K562 (cell line): ENCODE data around the gene CARD8. TPM values are rescaled to one million over a fixed set of nuclear protein-coding genes. Genes with fewer than 3 reads are reported as not detected.

ENCODE experiments used
- ETV5 ChIP-seq: sonication (generic); formaldehyde crosslinking; IDR thresholded peaks from 2 replicates; pipeline ENCODE4 v1.4.0; 2020; ENCODE audit warnings: low read depth, mild to moderate bottlenecking, missing genetic modification reagents
- SMARCE1 ChIP-seq: fragments of 450-650 bp; IDR thresholded peaks from 2 replicates; pipeline ENCODE4 v1.7.1; 2016; ENCODE audit warnings: mild to moderate bottlenecking
- ZNF696 ChIP-seq: fragments of 250-450 bp; sonication (Bioruptor Pico); conservative IDR thresholded peaks from 2 replicates; pipeline ENCODE4 v1.4.0; 2020; ENCODE audit warnings: mild to moderate bottlenecking, moderate library complexity
- ZNF707 ChIP-seq: fragments of 250-450 bp; sonication (Bioruptor Pico); conservative IDR thresholded peaks from 2 replicates; pipeline ENCODE4 v1.8.0; 2022; ENCODE audit warnings: inconsistent platforms, mild to moderate bottlenecking, moderate library complexity
- polyA plus RNA-seq, 8 experiments: library from polyadenylated mRNA; depleted of rRNA in 4 of 8; stranded (reverse) in 5 of 8; unstranded in 3 of 8; fragments of >200 nt; fragmentation: Nextera tagmentation in 2 of 8; fragmentation: Illumina TruSeq in 1 of 8; extraction: Ambion mirVana in 2 of 8; extraction: Trizol in 1 of 8; gene quantifications; 2 replicates each; pipeline versions ENCODE4 v1.2.1 to v1.2.3, GENCODE V29; 2011 to 2014; ENCODE audit warnings: inconsistent platforms in 1 of 8, missing spikeins in 1 of 8
- total RNA-seq, 7 experiments: library from RNA; depleted of rRNA in 6 of 7; stranded (reverse); fragments of >200 nt in 6 of 7; fragmentation: Illumina TruSeq in 2 of 7; extraction: Trizol in 2 of 7; gene quantifications; 2 replicates each; pipeline versions ENCODE4 v1.2.1 to v1.2.3, GENCODE V29; 2011 to 2021; ENCODE audit warnings: low replicate concordance in 1 of 7
- TF ChIP-seq, protein P1 (sequence below): fragments of 450-650 bp; IDR thresholded peaks from 2 replicates; pipeline ENCODE4 v1.6.1; 2016; ENCODE audit warnings: mild to moderate bottlenecking, moderate library complexity
- TF ChIP-seq, protein P2 (sequence below): fragments of 450-650 bp; formaldehyde crosslinking; IDR thresholded peaks from 2 replicates; pipeline ENCODE4 v1.4.0; 2022; ENCODE audit warnings: mild to moderate bottlenecking, moderate library complexity
- TF ChIP-seq, protein P3 (sequence below): sonication (generic); formaldehyde crosslinking; IDR thresholded peaks from 2 replicates; pipeline ENCODE4 v1.8.0; 2022; ENCODE audit warnings: missing genetic modification reagents, mild to moderate bottlenecking, borderline replicate concordance
- TF ChIP-seq, protein P4 (sequence below): fragments of 450-650 bp; formaldehyde crosslinking; IDR thresholded peaks from 2 replicates; pipeline ENCODE4 v1.4.0; 2020; ENCODE audit warnings: mild to moderate bottlenecking, mixed read lengths
- TF ChIP-seq, protein P5 (sequence below): sonication (generic); formaldehyde crosslinking; IDR thresholded peaks from 2 replicates; pipeline ENCODE4 v1.8.1; 2023; ENCODE audit warnings: mild to moderate bottlenecking, missing genetic modification reagents

CARD8 gene
- total and polyA plus RNA-seq, 9 of the 15 experiments (the other 6 are each of a cell fraction or from before 2014, with no cell fraction given): 11.5 to 26.4 (median 20.8) TPM

DNA sequence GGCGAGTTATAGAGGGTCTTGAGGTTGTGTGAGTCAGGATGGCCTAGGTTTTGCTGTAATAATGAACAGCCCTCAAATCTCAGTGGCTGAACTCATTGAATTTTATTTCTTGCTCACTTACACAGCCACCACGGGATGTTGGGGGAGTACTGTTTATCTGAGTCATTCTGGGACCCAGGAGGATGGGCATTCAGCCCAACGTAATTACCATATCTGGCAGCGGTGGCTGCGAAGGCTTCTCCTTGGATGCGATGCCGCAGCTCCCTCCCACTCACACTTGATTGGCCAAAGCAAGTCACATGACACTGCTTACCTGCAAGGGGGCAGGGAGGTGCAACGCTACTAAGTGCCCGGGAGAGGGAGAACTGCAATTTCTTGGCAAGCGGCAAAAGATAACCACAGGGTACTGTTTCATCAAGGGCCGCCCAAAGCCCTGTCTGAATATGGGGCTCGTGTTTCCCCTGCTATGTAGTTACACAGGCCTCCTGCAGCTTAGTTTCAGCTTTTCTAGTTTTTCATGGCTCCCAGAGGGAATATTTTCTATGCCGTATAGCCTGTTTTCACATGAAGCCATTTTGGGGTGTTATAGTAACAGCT is 65.3 kb downstream of the CARD8 start (continued):
- TF ChIP-seq, protein P1, sequence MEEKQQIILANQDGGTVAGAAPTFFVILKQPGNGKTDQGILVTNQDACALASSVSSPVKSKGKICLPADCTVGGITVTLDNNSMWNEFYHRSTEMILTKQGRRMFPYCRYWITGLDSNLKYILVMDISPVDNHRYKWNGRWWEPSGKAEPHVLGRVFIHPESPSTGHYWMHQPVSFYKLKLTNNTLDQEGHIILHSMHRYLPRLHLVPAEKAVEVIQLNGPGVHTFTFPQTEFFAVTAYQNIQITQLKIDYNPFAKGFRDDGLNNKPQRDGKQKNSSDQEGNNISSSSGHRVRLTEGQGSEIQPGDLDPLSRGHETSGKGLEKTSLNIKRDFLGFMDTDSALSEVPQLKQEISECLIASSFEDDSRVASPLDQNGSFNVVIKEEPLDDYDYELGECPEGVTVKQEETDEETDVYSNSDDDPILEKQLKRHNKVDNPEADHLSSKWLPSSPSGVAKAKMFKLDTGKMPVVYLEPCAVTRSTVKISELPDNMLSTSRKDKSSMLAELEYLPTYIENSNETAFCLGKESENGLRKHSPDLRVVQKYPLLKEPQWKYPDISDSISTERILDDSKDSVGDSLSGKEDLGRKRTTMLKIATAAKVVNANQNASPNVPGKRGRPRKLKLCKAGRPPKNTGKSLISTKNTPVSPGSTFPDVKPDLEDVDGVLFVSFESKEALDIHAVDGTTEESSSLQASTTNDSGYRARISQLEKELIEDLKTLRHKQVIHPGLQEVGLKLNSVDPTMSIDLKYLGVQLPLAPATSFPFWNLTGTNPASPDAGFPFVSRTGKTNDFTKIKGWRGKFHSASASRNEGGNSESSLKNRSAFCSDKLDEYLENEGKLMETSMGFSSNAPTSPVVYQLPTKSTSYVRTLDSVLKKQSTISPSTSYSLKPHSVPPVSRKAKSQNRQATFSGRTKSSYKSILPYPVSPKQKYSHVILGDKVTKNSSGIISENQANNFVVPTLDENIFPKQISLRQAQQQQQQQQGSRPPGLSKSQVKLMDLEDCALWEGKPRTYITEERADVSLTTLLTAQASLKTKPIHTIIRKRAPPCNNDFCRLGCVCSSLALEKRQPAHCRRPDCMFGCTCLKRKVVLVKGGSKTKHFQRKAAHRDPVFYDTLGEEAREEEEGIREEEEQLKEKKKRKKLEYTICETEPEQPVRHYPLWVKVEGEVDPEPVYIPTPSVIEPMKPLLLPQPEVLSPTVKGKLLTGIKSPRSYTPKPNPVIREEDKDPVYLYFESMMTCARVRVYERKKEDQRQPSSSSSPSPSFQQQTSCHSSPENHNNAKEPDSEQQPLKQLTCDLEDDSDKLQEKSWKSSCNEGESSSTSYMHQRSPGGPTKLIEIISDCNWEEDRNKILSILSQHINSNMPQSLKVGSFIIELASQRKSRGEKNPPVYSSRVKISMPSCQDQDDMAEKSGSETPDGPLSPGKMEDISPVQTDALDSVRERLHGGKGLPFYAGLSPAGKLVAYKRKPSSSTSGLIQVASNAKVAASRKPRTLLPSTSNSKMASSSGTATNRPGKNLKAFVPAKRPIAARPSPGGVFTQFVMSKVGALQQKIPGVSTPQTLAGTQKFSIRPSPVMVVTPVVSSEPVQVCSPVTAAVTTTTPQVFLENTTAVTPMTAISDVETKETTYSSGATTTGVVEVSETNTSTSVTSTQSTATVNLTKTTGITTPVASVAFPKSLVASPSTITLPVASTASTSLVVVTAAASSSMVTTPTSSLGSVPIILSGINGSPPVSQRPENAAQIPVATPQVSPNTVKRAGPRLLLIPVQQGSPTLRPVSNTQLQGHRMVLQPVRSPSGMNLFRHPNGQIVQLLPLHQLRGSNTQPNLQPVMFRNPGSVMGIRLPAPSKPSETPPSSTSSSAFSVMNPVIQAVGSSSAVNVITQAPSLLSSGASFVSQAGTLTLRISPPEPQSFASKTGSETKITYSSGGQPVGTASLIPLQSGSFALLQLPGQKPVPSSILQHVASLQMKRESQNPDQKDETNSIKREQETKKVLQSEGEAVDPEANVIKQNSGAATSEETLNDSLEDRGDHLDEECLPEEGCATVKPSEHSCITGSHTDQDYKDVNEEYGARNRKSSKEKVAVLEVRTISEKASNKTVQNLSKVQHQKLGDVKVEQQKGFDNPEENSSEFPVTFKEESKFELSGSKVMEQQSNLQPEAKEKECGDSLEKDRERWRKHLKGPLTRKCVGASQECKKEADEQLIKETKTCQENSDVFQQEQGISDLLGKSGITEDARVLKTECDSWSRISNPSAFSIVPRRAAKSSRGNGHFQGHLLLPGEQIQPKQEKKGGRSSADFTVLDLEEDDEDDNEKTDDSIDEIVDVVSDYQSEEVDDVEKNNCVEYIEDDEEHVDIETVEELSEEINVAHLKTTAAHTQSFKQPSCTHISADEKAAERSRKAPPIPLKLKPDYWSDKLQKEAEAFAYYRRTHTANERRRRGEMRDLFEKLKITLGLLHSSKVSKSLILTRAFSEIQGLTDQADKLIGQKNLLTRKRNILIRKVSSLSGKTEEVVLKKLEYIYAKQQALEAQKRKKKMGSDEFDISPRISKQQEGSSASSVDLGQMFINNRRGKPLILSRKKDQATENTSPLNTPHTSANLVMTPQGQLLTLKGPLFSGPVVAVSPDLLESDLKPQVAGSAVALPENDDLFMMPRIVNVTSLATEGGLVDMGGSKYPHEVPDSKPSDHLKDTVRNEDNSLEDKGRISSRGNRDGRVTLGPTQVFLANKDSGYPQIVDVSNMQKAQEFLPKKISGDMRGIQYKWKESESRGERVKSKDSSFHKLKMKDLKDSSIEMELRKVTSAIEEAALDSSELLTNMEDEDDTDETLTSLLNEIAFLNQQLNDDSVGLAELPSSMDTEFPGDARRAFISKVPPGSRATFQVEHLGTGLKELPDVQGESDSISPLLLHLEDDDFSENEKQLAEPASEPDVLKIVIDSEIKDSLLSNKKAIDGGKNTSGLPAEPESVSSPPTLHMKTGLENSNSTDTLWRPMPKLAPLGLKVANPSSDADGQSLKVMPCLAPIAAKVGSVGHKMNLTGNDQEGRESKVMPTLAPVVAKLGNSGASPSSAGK: 0 out of 2 replicates have a peak, but pooled peaks have one; percentile 26
- TF ChIP-seq, protein P2, sequence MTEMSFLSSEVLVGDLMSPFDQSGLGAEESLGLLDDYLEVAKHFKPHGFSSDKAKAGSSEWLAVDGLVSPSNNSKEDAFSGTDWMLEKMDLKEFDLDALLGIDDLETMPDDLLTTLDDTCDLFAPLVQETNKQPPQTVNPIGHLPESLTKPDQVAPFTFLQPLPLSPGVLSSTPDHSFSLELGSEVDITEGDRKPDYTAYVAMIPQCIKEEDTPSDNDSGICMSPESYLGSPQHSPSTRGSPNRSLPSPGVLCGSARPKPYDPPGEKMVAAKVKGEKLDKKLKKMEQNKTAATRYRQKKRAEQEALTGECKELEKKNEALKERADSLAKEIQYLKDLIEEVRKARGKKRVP: no peak
- TF ChIP-seq, protein P3, sequence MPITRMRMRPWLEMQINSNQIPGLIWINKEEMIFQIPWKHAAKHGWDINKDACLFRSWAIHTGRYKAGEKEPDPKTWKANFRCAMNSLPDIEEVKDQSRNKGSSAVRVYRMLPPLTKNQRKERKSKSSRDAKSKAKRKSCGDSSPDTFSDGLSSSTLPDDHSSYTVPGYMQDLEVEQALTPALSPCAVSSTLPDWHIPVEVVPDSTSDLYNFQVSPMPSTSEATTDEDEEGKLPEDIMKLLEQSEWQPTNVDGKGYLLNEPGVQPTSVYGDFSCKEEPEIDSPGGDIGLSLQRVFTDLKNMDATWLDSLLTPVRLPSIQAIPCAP: no peak
- TF ChIP-seq ZNF707 (no peak), ZNF696 (CRISPR knock-in tag) (no peak), SMARCE1 (0 out of 2 replicates have a peak, but pooled peaks have one; percentile 16), ETV5 (CRISPR knock-in tag) (no peak)
- TF ChIP-seq, protein P4, sequence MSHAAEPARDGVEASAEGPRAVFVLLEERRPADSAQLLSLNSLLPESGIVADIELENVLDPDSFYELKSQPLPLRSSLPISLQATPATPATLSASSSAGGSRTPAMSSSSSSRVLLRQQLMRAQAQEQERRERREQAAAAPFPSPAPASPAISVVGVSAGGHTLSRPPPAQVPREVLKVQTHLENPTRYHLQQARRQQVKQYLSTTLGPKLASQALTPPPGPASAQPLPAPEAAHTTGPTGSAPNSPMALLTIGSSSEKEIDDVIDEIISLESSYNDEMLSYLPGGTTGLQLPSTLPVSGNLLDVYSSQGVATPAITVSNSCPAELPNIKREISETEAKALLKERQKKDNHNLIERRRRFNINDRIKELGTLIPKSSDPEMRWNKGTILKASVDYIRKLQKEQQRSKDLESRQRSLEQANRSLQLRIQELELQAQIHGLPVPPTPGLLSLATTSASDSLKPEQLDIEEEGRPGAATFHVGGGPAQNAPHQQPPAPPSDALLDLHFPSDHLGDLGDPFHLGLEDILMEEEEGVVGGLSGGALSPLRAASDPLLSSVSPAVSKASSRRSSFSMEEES (CRISPR knock-in tag): peak; percentile 92
- TF ChIP-seq, protein P5, sequence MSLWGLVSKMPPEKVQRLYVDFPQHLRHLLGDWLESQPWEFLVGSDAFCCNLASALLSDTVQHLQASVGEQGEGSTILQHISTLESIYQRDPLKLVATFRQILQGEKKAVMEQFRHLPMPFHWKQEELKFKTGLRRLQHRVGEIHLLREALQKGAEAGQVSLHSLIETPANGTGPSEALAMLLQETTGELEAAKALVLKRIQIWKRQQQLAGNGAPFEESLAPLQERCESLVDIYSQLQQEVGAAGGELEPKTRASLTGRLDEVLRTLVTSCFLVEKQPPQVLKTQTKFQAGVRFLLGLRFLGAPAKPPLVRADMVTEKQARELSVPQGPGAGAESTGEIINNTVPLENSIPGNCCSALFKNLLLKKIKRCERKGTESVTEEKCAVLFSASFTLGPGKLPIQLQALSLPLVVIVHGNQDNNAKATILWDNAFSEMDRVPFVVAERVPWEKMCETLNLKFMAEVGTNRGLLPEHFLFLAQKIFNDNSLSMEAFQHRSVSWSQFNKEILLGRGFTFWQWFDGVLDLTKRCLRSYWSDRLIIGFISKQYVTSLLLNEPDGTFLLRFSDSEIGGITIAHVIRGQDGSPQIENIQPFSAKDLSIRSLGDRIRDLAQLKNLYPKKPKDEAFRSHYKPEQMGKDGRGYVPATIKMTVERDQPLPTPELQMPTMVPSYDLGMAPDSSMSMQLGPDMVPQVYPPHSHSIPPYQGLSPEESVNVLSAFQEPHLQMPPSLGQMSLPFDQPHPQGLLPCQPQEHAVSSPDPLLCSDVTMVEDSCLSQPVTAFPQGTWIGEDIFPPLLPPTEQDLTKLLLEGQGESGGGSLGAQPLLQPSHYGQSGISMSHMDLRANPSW: peak; percentile 61; the same call in 1 of the 2 replicates
